Spleen (tissue), 11 donors: ENCODE measurements around the gene GRIK1. TPM values are rescaled to one million over a fixed set of nuclear protein-coding genes. Genes with fewer than 3 reads are reported as not detected.

Experiments used
- DNase-seq: peaks from one replicate; pipeline ENCODE4 v3.0.0-alpha.2; 2020
- H3K27ac ChIP-seq, 8 donors: fragments of 200-600 bp; sonication (generic) in 7 of 8; 1 replicate in 4 of 8; 2 replicates in 4 of 8; pipeline versions ENCODE4 v1.5.0 to v1.8.0; 2016 to 2021; ENCODE audit warnings: inconsistent platforms in 4 of 8, mild to moderate bottlenecking in 4 of 8, moderate library complexity in 1 of 8
- H3K27me3 ChIP-seq, 7 donors: fragments of 200-600 bp; sonication (generic) in 6 of 7; replicated peaks in 1 of 7; 1 replicate in 4 of 7; 2 replicates in 3 of 7; pipeline versions ENCODE4 v1.5.0 to v1.8.0; 2016 to 2021; ENCODE audit warnings: inconsistent platforms in 3 of 7, mild to moderate bottlenecking in 1 of 7
- H3K36me3 ChIP-seq, 6 donors: fragments of 200-600 bp; sonication (generic) in 5 of 6; 1 replicate in 4 of 6; 2 replicates in 2 of 6; pipeline versions ENCODE4 v1.5.0 to v1.8.0; 2016 to 2021; ENCODE audit warnings: inconsistent platforms in 2 of 6
- H3K4me1 ChIP-seq, 6 donors: fragments of 200-600 bp; sonication (generic) in 5 of 6; 1 replicate in 3 of 6; 2 replicates in 3 of 6; pipeline versions ENCODE4 v1.5.0 to v1.8.0; 2016 to 2021; ENCODE audit warnings: inconsistent platforms in 3 of 6
- H3K4me3 ChIP-seq, 8 donors: fragments of 200-600 bp; sonication (generic) in 7 of 8; 1 replicate in 4 of 8; 2 replicates in 4 of 8; pipeline versions ENCODE4 v1.5.0 to v1.8.0; 2016 to 2021; ENCODE audit warnings: inconsistent platforms in 4 of 8, mild to moderate bottlenecking in 4 of 8, moderate library complexity in 2 of 8
- H3K9me3 ChIP-seq, 8 donors: fragments of 200-600 bp; sonication (generic) in 7 of 8; 1 replicate in 4 of 8; 2 replicates in 4 of 8; pipeline versions ENCODE4 v1.5.0 to v1.8.0; 2016 to 2021; ENCODE audit warnings: inconsistent platforms in 4 of 8
- CTCF ChIP-seq, 11 experiments: fragments of 200-600 bp in 7 of 11; fragments of 450-650 bp in 4 of 11; sonication (generic) in 4 of 11; IDR thresholded peaks in 8 of 11; conservative IDR thresholded peaks in 3 of 11; 1 replicate in 7 of 11; 2 replicates in 4 of 11; pipeline versions ENCODE4 v1.4.0 to v1.8.0; 2016 to 2021; ENCODE audit warnings: antibody characterized with exemption in 11 of 11, inconsistent platforms in 4 of 11, mild to moderate bottlenecking in 1 of 11
- POLR2A ChIP-seq, 3 donors: fragments of 450-650 bp; IDR thresholded peaks; one replicate each; pipeline ENCODE4 v1.5.1; 2017; ENCODE audit warnings: antibody characterized with exemption in 3 of 3, mild to moderate bottlenecking in 1 of 3
- POLR2AphosphoS5 ChIP-seq, 3 donors: sonication (generic); formaldehyde crosslinking; IDR thresholded peaks; one replicate each; pipeline ENCODE4 v1.5.1; 2017; ENCODE audit warnings: antibody characterized with exemption in 3 of 3
- WGBS, 5 donors: extraction: QIAGEN DNeasy Blood & Tissue Kit in 3 of 5; methylation state at CpG; one replicate each; pipeline versions ENCODE4 v1.1.5 to v1.1.7; 2013 to 2018; 5-methylcytosine and 5-hydroxymethylcytosine counted together
- intact Hi-C: fragments of 100-400 bp; cut with DNase I; formaldehyde crosslinking; loops from one replicate; pipeline ENCODE4 v1.15.0; 2023; ENCODE audit warnings: low total_unique reads
- polyA plus RNA-seq, 3 donors: library from polyadenylated mRNA; stranded (reverse); fragments of 200-250 nt; gene quantifications; one replicate each; pipeline ENCODE4 v1.2.1, GENCODE V29; 2013
- total RNA-seq, 7 donors: library from RNA; depleted of rRNA in 3 of 7; stranded (reverse); fragments of >200 nt in 3 of 7; fragmentation: NEBNext Ultra II Directional in 4 of 7; extraction: Animal tissue kit (Norgen Biotek cat#: 25700) in 4 of 7; gene quantifications; one replicate each; pipeline versions ENCODE4 v1.1.0 to v1.2.1, GENCODE V29; 2016 to 2021
- donor health status: healthy with polysubstance abuse.
- donor health status: DM: no; HTN: no; CAD: no; lungs with moderate emphysema.
- donor health status: DM: no; HTN: no; CAD: no.
- donor health status: Bipolar disorder and iron deficiency.
- donor health status: healthy.
- donor health status: DM: no; HTN: no; CAD: no.
- donor health status: DM: yes; HTN: yes; CAD: no.

Gene GRIK1
- total and polyA plus RNA-seq, 10 donors: 0.02 to 0.17 (median 0.04) TPM; not detected in 7

- Histone ChIP-seq H3K4me1 (no peaks in the 10 kb centered on the region), H3K36me3 (no peaks in the 10 kb centered on the region), H3K27ac (no peak overlapping the region), H3K4me3 (no peak overlapping the region), H3K27me3 (no peaks in the 10 kb centered on the region), H3K9me3 (no peaks in the 10 kb centered on the region)
- WGBS, 5 donors: 72 to 84% (median 80%) methylated on average over 4 of the region's 4 CpGs
- intact Hi-C loops: no loop called here
- no peak for TF ChIP-seq POLR2A (IDR thresholded peaks at IDR 0.05)
- no peak for TF ChIP-seq CTCF (IDR thresholded peaks at IDR 0.05 in 8 of 11, conservative IDR thresholded peaks at IDR 0.05 in 3 of 11)
- TF ChIP-seq POLR2AphosphoS5 (IDR thresholded peaks at IDR 0.05): no peak
- no peak for DNase-seq
These were observed 11.3 kb downstream of the GRIK1 start for GRCh38 chr21:29928537-29928936.

GRCh38 chr21:29920938-29921337, 18.9 kb downstream of the GRIK1 start:
- intact Hi-C loops: no loop called here
- no peak for DNase-seq
- H3K4me1 ChIP-seq: no peaks in the 10 kb centered on the region
- TF ChIP-seq CTCF (IDR thresholded peaks at IDR 0.05 in 8 of 11, conservative IDR thresholded peaks at IDR 0.05 in 3 of 11) (no peak), POLR2AphosphoS5 (IDR thresholded peaks at IDR 0.05) (no peak), POLR2A (IDR thresholded peaks at IDR 0.05) (no peak)
- no peaks in the 10 kb centered on the region for H3K27me3 ChIP-seq
- H3K27ac ChIP-seq: no peak overlapping the region
- H3K36me3 ChIP-seq: no peaks in the 10 kb centered on the region
- 81 to 100% (median 95%) methylated on average over 1 of the region's 1 CpG for WGBS, 5 donors
- H3K4me3 ChIP-seq: no peak overlapping the region
- H3K9me3 ChIP-seq: no peaks in the 10 kb centered on the region

GRCh38 chr21:29914326-29914725, 25.5 kb downstream of the GRIK1 start:
- H3K27ac ChIP-seq: no peak overlapping the region
- H3K4me3 ChIP-seq: no peak overlapping the region
- H3K27me3 ChIP-seq: no peaks in the 10 kb centered on the region
- H3K4me1 ChIP-seq: no peaks in the 10 kb centered on the region
- DNase-seq: no peak
- 81 to 100% (median 94%) methylated on average over 2 of the region's 2 CpGs for WGBS, 5 donors
- H3K36me3 ChIP-seq: no peaks in the 10 kb centered on the region
- no peak for TF ChIP-seq CTCF (IDR thresholded peaks at IDR 0.05 in 8 of 11, conservative IDR thresholded peaks at IDR 0.05 in 3 of 11)
- TF ChIP-seq POLR2A (IDR thresholded peaks at IDR 0.05): no peak
- TF ChIP-seq POLR2AphosphoS5 (IDR thresholded peaks at IDR 0.05): no peak
- intact Hi-C loops: no loop called here
- H3K9me3 ChIP-seq: peaks cover 0 to 11% (median 2%) of the 10 kb centered on the region in 8 donors

DNA sequence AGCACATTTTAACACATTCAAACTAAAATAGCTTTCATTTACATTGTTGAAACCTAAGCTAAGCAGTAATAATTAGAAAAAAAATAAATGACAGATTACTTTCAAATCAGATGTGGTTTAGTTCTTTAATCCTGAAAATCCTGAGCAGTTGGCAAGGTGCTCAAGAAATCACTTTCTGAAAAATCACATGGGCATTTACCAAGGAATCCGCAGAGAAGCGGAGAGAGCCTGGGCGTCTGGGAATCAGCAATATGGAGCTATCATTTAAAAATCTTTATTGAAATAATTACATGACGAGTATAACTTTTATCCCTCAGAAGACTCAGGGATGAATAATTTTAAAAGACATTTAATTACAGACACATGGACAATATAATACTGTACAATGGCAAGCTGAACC, 30.2 kb downstream of the GRIK1 start:
- Histone ChIP-seq H3K4me1 (no peaks in the 10 kb centered on the region), H3K27me3 (no peaks in the 10 kb centered on the region), H3K27ac (no peak overlapping the region), H3K36me3 (no peaks in the 10 kb centered on the region), H3K9me3 (peaks cover 0 to 11% (median 2%) of the 10 kb centered on the region in 8 donors), H3K4me3 (no peak overlapping the region)
- TF ChIP-seq POLR2AphosphoS5 (IDR thresholded peaks at IDR 0.05): no peak
- no peak for TF ChIP-seq POLR2A (IDR thresholded peaks at IDR 0.05)
- TF ChIP-seq CTCF (IDR thresholded peaks at IDR 0.05 in 8 of 11, conservative IDR thresholded peaks at IDR 0.05 in 3 of 11): no peak
- no peak for DNase-seq
- intact Hi-C loops: no loop called here
- 84 to 97% (median 91%) methylated on average over 4 of the region's 4 CpGs for WGBS, 5 donors
